Right hindlimb (tissue), 1 donor: Measurements from ENCODE around the gene TMIGD2.
A peak's percentile ranks its signal among the peaks of the same experiment; 100 is the strongest.

Experiments
- DNase-seq: peaks from one replicate; pipeline ENCODE4 v3.0.0-alpha.2; 2018

TMIGD2 gene

GRCh38 chr19:4326215-4326836, 24.1 kb upstream of the TMIGD2 start:
- no peak for DNase-seq

- no peak for DNase-seq
These were observed 22.0 kb upstream of the TMIGD2 start for GRCh38 chr19:4324228-4324627.

DNA sequence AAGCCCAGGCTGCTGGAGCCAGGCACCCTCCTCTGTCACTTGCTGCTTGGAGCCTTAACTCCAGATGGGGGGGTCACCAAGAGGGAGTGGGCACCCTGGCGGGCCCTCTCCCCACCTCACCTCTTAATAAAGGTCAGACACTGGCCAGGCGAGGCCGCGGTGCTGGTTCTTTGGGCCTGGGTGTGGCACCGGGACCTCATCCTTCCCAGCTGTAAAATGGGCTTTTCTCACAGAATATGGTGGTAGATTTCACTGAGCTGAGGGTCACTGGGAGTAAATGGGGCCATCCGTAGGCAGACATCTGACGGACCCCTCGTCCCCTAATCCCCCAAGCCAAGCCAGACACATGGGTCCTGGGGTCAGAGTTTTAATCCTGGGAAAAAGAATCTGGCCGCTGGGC, 21.5 kb upstream of the TMIGD2 start:
- no peak for DNase-seq

DNA sequence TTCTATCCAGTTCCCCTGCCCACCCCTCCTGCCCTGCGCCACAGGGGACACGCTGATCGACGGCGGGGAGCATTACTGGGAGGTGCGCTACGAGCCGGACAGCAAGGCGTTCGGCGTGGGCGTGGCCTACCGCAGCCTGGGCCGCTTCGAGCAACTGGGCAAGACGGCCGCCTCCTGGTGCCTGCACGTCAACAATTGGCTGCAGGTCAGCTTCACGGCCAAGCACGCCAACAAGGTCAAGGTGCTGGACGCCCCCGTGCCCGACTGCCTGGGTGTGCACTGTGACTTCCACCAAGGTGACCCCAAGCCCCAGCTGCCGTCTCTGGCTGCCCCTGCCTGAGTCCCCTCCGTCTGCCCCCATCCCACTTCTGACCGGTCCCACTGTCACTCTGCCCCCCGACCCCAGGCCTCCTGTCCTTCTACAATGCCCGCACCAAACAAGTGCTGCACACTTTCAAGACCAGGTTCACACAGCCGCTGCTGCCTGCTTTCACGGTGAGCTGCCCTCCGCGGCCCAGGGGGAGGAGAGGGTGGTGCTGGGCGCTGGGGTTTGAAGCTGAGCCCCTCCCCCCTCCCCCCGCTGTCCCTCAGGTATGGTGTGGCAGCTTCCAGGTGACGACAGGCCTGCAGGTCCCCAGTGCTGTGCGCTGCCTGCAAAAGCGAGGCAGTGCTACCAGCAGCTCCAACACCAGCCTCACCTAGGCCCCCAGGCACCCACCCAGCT, 20.9 kb upstream of the TMIGD2 start:
- DNase-seq: no peak

DNA sequence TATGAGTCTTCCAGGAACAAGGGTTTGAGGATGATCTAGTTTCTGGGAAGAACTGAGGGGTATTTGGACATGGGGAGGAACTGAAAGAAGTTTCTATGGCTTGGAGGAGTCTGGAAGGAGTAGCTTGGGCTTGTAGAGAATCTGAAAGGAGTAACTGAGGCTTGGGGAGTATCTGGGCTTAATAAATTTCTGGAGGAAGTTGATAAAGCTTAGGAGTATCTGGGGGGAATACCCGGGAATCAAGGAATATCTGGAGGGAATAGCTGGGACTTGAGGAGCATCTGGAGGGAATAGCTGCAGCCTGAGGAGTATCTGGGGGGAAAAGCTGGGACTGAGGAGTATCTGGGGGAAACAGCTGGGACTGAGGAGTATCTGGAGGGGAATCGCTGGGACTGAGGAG, 18.2 kb upstream of the TMIGD2 start:
- no peak for DNase-seq

DNA sequence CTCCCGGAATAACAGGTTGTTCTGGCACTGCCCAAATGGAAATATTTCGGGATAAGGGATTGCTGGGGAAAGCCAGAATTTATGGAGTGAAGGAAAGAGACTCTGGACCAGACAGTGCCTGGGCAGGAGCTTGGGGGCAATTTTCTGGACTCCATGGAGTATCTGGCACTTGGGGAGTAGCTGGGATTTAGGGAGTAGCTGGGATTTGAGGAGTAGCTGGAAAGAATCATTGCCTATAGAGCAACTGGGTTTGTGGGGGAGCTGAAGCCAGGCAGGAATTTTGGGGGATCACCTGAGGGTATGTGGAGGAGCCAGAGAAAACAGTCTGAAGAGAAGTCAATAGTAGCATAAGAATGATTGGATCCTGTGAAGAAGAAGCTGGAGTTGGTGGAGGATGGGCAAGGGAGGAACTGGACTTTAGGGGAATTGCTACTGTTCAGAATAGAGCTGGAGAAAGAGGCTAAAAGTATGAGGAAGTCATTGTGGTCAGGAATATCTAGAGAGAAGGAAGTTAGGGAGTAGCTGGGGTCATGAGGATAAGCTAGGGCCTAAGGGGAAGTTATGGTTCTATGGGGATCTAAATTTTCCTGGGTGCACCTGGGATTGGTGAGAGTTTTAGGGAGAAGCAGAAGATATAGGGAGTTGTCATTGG, 17.0 kb upstream of the TMIGD2 start:
- DNase-seq: no peak

DNA sequence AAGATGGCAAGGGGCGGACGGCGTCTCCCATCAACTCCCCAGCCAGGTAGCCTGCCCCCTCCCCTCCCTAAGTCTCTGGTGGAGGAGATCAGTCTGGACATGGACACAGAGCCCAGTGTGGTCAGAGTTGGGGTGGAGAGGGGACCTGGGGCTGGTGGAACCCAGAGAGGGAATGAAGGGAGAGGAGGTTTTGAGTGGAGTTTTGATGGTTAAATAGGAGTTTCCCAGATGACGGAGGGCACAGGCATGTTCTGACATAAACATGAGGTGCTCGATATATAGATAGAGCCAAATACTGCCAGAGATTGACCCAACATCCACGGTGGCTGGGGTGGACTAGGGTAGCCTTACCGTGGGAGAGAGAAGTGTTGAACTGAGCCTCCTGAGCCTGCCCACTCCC, 16.3 kb upstream of the TMIGD2 start:
- no peak for DNase-seq

GRCh38 chr19:4316956-4317355, 14.8 kb upstream of the TMIGD2 start:
- no peak for DNase-seq

GRCh38 chr19:4313847-4314490, 11.8 kb upstream of the TMIGD2 start:
- no peak for DNase-seq

- no peak for DNase-seq
These were observed 8.3 kb upstream of the TMIGD2 start for GRCh38 chr19:4310247-4311121.

GRCh38 chr19:4305659-4306058, 3.5 kb upstream of the TMIGD2 start:
- DNase-seq: no peak

DNA sequence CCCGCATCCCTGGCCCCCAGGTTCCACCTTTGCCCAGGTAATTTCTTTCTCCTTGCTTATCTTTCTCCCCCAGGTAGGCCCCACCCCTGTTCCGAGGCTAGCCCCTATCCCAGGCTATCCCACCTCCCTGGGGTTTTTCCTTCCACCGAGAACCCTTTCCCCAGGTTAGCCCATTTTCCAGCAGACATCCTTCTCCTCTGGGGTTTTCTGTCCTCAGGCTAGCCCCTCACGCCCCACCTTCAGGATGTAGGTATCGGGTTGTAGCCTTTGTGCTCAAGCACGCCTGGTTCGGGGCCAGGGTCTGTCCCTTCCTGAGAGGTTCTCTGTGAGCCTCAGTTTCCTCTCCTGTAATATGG, 3.0 kb upstream of the TMIGD2 start:
- DNase-seq: no peak

GRCh38 chr19:4304538-4305256, 2.5 kb upstream of the TMIGD2 start, which contains the start of gene FSD1:
TSS of gene FSD1 (plus strand) at chr19:4304598. CDS start at chr19:4304747, 149 bp downstream.
- peak; percentile 54 for DNase-seq

GRCh38 chr19:4303819-4304537, 1.8 kb upstream of the TMIGD2 start:
- DNase-seq: no peak

DNA sequence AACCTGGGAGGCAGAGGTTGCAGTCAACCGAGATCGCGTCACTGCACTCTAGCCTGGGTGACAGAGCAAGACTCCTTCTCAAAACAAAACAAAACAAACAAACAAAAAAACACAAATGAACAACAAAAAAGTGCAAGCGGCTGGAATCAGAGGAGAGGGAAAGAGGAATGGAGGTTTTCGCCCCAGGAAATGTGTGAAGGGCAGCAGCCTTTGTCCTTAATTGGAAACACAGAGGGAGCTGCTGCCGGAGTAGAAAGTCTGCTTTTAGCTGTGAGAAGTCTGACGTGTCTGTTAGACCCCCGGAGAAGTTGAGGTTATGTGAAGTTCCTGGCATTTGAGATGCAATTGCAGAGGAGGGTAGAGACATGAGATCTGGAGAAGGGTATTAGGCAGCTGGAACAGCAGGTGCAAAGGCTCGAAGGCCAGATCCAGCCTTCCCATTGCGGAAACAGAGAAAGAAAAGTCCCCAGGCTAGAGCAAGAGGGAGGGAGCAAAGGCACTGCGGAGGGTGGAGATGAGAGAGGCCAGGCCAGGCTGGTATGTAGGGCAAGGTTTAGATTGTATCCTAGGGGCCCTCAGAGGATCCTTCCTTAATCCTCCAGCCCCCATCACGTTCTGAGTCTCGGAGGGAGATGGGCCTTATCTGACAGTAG, 473 bp downstream of the TMIGD2 start:
- DNase-seq: no peak

GRCh38 chr19:4300589-4300988, 1.6 kb downstream of the TMIGD2 start:
- DNase-seq: no peak

GRCh38 chr19:4298810-4299550, 3.2 kb downstream of the TMIGD2 start:
- no peak for DNase-seq

GRCh38 chr19:4297901-4298809, 4.0 kb downstream of the TMIGD2 start:
- no peak for DNase-seq
